GM21528 (cell line): ENCODE results near the gene CHMP6.

Source experiments
- ATAC-seq: cut with Tn5 transposase; IDR thresholded peaks from one replicate; pipeline ENCODE4 v1.9.1; 2021; ENCODE audit warnings: mild to moderate bottlenecking, moderate library complexity; ENCODE audit not compliant: unreplicated experiment, low FRiP score

The CHMP6 gene

GRCh38 chr17:80956321-80957190 is 35.1 kb upstream of the CHMP6 start:
- no peak for ATAC-seq

- no peak for ATAC-seq
These were observed 34.1 kb upstream of the CHMP6 start for GRCh38 chr17:80957461-80957941.

DNA sequence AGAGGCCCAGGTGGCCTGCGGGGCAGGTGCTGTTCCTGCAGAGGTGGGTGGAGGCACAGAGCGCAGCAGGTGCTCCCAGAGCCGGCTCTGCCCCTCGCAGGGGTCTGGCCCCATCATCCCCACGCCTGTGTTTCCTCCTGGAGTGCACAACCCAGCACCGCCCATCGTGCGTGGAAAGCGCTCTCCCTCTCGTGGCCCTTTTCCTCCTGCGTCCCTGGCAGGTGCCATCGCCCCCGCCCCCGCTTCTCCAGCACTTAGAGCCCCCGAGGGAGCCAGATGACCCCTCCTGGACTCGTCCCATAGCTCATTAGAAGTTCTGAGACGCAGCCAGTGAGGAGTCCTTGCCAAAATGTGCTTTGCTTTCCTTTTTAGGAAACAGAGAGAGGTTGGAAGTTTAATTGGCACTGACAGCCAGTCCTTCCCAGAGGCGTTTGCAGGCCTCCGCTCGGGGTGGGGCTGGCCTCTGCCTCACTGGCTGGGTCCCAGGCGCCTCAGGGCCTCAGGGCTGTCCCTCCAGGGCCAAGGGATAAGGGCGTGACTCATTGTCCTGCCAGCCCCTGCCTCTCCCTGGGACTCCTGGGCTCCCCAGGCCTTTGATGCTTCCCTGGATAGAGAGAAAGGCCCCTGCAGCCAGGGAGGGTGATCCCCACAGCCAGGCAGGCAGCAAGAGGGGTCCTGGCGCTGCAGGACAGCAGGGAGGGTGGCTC is 32.2 kb upstream of the CHMP6 start:
- no peak for ATAC-seq

DNA sequence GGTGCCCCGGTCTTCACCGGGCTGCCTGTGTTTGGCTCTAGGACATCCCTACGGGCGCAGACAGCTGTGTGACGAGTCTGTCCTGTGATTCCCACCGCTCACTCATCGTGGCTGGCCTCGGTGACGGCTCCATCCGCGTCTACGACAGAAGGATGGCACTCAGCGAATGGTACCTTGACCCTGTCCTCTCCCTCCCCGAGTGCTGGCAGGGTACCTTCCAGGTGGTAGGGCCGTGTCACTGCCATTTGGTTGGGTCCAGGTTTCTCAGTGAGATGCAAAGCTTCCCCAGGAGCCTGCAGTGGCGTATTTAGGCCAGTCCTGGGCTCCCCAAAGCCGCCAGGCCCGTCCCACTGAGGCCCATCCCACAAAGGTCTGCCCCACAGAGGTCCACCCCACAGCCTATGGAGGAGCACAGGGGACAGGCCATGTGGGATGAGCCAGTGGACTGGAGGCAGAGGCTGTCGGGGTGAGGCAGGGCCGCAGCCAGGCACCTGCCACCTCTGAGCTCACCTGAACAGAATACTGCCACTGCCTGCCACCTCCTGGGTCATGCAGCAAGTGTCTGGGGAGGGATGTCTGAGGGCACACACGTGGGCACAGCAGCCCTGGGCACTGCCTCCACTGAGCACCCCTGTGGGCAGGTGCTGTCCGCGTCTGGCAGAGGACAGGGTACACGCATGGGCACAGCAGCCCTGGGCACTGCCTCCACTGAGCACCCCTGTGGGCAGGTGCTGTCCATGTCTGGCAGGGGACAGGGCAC is 31.4 kb upstream of the CHMP6 start:
- ATAC-seq: no peak

GRCh38 chr17:80960797-80961452 is 30.7 kb upstream of the CHMP6 start:
- no peak for ATAC-seq

- no peak for ATAC-seq
These were observed 29.9 kb upstream of the CHMP6 start for GRCh38 chr17:80961541-80962330.

DNA sequence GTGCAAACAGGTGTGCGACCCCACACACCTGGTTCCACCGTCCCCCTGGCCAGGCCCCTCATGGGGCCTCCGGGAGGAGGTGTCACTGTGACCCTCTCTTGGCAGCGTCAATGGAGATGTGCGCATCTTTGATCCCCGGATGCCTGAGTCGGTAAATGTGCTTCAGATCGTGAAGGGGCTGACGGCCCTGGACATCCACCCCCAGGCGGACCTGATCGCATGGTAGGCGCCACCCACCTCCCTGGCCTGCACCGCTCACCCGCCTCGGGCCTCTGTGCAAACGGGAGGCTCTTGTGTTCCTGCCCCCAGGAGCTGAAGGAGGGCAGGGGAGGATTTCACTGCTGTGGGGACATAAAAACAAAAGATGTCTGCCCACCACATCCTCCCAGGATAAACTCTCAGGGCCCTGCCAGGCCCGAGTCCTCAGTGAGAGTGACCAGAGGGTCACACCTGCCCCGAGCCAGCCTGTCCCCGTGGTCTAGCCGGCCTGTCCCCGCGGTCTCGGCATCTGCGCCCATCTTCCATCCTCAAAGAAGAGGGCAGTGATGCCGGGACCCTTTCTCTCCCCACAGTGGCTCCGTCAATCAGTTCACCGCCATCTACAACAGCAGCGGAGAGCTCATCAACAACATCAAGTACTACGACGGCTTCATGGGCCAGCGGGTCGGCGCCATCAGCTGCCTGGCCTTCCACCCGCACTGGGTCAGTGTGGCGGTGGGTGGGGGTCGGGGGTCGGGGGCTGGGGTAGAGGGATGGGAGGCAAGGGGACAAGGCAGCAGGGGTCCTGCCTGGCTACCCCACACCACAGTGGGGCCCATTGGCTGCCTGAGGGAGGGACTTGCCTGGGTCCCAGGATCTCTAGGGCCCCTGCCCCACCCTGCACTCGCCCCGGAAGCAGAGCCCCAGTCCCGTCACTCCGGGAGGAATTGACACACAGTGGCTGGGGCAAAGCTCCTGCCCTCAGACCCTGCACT is 29.0 kb upstream of the CHMP6 start:
- ATAC-seq: no peak

DNA sequence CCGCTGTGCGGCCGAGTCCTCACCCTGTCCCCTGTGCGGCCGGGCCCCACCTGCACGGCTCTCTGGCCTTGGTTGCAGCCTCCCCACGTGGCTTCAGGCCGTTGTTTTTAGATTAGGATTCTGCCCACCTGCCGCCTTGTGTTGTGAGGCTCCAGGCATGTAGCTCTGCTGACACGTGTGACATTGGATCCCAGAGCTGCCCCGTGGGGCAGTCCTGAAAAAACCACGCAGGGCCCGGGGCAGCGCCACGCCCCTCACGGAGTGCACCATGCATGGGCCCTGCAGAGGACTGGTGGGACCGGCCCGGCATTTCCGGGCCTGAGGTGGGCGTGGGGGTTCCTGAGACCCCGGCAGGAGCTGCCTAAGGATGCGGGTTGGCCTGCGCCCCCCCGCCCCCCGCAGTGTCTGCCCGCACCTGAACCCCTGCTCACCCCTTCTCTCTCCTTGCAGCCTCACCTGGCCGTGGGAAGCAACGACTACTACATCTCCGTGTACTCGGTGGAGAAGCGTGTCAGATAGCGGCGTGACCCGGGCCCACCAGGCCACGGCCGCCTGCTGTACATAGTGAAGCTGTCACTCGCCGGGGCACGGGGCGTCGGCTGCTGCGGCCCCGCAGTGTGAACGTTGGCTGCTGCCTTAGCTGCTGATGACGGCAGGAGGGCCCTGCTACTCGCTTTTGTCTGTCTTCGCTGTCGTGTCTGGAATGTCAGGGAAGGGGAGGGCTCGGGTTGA is 27.7 kb upstream of the CHMP6 start:
- ATAC-seq: no peak

DNA sequence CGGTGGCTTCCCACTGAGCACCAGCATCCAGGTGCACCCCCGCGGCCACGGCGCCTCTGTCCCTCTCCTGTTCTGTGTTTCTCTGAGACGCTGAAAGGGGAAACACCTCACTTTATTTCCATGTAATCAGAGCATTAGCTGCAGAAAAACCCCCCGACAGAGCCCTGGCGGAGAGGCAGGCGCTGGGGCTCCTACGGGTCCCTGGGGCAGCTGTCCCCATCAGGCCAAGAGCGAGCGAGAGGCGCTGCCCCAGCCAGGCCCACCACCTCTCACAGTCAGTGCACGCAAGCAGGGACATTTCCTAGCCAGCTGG is 27.1 kb upstream of the CHMP6 start:
- ATAC-seq: no peak

GRCh38 chr17:80964859-80965580 is 26.6 kb upstream of the CHMP6 start:
- ATAC-seq: no peak

DNA sequence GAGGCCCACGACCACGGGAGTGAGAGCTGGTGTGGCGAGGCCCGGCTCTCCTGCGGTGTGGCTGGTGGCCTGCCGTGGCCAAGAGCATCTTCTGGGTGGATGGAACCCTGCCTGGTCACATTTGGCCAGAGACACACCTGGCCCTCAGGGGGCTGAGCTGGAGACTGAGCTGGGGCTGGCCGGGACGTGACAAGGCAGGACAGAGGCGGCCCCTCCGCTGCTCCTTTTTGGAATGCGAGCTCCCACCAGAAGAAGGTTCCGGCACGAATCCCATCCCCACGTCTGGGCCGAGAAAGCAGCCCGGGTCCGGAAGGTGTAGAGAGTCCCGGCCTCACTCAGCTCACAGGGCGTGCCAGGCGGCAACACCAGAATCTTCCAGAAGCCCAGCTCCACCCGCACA is 26.0 kb upstream of the CHMP6 start:
- ATAC-seq: no peak

DNA sequence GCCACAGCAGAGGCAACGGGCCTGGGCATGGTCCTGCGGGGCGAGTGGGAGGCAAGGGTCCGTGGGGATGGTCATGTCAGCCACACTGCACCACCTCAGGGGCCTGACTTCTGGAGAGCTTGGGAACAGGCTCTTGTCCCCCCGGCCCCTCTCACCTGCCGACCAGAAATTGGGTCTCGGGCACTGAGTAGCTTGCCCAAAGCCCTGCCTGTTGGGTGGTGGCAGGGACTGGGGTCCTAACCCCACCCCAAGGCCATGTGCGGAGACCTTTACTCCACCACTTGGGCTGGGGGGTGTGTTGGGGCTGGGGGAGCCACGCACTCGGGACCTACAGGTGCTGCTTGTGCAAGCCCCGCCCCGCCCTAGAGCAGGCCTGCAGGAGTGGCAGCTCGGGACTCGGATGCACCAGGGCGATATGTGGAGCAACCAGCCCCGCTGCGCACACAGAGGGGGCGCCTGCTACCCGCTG is 24.2 kb upstream of the CHMP6 start:
- ATAC-seq: no peak

DNA sequence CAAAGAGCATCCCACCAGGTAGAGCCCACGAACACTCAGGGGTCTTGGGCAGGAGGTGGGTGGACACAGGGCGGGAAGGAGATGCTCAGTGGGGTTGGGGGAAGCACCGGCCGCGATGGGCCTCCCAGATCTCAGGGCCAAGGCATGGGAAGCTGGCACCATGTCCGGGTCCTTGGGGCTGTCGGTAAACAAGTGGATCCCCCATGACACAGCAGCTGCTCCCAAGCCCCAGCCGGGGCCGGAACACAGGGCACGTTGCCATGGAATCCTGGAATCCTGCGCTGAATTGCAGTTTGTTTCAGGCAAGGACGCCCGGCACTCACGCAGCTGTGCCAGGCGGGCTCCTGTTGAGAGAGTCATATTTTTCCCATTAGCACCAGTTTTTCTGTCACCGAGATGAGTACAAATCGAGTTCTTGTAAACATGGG is 23.0 kb upstream of the CHMP6 start:
- ATAC-seq: no peak

DNA sequence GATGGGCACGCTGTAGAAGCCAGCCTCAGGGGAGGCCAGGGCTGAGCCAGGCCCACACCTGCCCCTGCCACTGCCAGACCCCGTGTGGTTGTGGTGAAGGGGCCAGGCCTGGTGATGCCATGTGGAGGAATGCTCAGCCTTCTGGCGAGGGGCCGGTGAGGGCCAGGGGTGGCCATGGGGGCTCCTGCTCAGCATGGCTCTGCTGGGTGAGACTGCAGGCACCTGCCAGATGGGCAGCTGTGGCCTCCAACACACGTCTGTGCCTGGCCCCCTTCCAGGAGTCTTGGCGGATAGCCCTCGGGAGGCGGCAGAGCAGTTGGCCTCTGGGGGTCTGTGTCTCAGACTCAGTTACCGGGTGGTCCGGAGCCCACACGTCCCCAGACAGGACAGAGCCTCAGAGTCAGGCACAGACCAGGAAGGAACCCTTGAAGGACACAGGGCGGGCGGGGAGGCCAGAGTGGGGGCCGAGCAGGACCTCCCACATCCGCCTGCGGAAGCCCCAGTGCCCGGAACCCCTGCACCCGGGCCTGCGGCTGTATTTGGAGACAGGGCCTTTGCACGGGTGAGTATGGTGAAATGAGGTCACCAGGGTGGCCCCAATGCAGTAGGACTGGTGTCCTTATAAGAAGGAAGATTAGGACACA is 22.5 kb upstream of the CHMP6 start:
- no peak for ATAC-seq

- no peak for ATAC-seq
These were observed 22.0 kb upstream of the CHMP6 start for GRCh38 chr17:80969674-80970043.

DNA sequence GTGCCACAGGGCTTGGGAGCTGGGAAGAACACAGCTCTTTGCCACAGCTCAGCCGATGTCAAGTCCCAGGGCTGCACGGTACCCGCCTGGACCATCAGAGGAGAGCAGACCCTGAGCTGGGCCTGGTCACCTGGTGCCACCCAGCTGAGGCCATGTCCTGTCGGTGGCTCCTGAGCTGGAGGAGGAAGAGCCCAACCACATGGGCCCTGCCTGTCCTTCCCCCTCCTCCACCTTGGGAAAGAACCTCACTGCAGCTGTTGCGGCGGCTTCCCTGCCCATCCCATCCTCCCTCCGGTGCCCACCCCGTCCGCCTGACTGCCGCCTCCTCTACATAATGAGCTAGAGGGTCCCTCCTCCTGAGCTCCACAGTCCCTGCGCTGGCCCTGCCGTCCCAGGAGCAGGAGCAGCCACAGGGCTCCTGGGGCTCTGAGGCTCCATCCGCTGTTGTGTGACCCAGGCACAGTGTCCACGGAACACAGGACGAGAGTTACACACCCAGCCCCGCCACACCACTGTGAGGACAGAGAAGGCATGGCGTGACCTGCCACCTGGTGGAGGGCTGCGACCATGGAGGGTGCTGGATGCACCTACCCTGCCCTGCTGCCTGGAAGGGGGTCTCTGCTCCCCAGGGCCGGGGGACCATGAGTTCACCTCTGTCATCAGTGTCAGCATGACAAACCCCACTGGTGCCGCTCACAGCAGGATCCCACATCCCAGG is 21.4 kb upstream of the CHMP6 start:
- no peak for ATAC-seq
